ENCODE data around the gene RAC3. TPM values are rescaled to one million over a fixed set of nuclear protein-coding genes. Genes with fewer than 3 reads are reported as not detected.

The RAC3 gene
- total and polyA plus RNA-seq, 9 of the 15 experiments (the other 6 are each of a cell fraction or from before 2014, with no cell fraction given) = 0.23 to 292 (median 118) TPM

DNA sequence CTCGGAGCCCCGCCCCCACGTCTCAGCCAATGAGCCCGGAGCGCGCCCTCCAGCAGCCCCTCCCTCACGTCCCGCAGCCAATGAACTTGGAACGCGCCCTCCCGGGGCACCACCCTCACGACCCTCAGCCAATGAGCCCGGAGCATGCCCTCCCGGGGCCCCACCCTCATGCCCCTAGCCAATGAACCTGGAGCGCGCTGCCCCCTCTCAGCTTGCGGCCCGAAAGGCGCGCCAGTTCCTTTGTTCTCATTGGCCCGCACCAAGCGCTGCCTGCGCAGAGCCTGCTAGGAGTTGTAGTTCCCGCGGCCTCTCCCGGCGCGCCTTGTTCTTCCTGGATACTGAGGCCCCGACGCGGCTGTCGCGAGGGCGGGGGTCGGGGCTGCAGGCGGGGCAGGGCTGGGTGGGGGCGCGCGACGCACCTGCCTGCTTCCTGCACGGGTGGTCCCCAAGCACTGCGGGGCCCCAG lies 8.5 kb upstream of the RAC3 start, which contains the start of gene LRRC45 (continued):
- TF ChIP-seq, protein P1, sequence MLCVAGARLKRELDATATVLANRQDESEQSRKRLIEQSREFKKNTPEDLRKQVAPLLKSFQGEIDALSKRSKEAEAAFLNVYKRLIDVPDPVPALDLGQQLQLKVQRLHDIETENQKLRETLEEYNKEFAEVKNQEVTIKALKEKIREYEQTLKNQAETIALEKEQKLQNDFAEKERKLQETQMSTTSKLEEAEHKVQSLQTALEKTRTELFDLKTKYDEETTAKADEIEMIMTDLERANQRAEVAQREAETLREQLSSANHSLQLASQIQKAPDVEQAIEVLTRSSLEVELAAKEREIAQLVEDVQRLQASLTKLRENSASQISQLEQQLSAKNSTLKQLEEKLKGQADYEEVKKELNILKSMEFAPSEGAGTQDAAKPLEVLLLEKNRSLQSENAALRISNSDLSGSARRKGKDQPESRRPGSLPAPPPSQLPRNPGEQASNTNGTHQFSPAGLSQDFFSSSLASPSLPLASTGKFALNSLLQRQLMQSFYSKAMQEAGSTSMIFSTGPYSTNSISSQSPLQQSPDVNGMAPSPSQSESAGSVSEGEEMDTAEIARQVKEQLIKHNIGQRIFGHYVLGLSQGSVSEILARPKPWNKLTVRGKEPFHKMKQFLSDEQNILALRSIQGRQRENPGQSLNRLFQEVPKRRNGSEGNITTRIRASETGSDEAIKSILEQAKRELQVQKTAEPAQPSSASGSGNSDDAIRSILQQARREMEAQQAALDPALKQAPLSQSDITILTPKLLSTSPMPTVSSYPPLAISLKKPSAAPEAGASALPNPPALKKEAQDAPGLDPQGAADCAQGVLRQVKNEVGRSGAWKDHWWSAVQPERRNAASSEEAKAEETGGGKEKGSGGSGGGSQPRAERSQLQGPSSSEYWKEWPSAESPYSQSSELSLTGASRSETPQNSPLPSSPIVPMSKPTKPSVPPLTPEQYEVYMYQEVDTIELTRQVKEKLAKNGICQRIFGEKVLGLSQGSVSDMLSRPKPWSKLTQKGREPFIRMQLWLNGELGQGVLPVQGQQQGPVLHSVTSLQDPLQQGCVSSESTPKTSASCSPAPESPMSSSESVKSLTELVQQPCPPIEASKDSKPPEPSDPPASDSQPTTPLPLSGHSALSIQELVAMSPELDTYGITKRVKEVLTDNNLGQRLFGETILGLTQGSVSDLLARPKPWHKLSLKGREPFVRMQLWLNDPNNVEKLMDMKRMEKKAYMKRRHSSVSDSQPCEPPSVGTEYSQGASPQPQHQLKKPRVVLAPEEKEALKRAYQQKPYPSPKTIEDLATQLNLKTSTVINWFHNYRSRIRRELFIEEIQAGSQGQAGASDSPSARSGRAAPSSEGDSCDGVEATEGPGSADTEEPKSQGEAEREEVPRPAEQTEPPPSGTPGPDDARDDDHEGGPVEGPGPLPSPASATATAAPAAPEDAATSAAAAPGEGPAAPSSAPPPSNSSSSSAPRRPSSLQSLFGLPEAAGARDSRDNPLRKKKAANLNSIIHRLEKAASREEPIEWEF (CRISPR knock-in tag; IDR thresholded peaks at IDR 0.05) = no peak
- TF ChIP-seq HOXB6 (CRISPR knock-in tag; IDR thresholded peaks at IDR 0.05; ENCODE audit: borderline replicate concordance) = no peak
- TF ChIP-seq, protein P2, sequence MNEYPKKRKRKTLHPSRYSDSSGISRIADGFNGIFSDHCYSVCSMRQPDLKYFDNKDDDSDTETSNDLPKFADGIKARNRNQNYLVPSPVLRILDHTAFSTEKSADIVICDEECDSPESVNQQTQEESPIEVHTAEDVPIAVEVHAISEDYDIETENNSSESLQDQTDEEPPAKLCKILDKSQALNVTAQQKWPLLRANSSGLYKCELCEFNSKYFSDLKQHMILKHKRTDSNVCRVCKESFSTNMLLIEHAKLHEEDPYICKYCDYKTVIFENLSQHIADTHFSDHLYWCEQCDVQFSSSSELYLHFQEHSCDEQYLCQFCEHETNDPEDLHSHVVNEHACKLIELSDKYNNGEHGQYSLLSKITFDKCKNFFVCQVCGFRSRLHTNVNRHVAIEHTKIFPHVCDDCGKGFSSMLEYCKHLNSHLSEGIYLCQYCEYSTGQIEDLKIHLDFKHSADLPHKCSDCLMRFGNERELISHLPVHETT (CRISPR knock-in tag; conservative IDR thresholded peaks at IDR 0.05 in 1 of 2, IDR thresholded peaks at IDR 0.05 in 1 of 2) = no peak
- TF ChIP-seq NR2C2 (CRISPR knock-in tag; IDR thresholded peaks at IDR 0.05) = no peak
- peak; percentile 83 for TF ChIP-seq NR2C2 (tag; IDR thresholded peaks at IDR 0.05)
- peak; percentile 65 to 80 for TF ChIP-seq SIX5 (IDR thresholded peaks at IDR 0.05; ENCODE audit: borderline replicate concordance in 1 of 2, insufficient read depth in 1 of 2, low read depth in 1 of 2, low read length in 2 of 2)
- TF ChIP-seq, protein P3, sequence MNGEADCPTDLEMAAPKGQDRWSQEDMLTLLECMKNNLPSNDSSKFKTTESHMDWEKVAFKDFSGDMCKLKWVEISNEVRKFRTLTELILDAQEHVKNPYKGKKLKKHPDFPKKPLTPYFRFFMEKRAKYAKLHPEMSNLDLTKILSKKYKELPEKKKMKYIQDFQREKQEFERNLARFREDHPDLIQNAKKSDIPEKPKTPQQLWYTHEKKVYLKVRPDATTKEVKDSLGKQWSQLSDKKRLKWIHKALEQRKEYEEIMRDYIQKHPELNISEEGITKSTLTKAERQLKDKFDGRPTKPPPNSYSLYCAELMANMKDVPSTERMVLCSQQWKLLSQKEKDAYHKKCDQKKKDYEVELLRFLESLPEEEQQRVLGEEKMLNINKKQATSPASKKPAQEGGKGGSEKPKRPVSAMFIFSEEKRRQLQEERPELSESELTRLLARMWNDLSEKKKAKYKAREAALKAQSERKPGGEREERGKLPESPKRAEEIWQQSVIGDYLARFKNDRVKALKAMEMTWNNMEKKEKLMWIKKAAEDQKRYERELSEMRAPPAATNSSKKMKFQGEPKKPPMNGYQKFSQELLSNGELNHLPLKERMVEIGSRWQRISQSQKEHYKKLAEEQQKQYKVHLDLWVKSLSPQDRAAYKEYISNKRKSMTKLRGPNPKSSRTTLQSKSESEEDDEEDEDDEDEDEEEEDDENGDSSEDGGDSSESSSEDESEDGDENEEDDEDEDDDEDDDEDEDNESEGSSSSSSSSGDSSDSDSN (IDR thresholded peaks at IDR 0.05; ENCODE audit: borderline replicate concordance in 1 of 2, low read depth in 2 of 2, low read length in 2 of 2) = no peak
- TF ChIP-seq, protein P4, sequence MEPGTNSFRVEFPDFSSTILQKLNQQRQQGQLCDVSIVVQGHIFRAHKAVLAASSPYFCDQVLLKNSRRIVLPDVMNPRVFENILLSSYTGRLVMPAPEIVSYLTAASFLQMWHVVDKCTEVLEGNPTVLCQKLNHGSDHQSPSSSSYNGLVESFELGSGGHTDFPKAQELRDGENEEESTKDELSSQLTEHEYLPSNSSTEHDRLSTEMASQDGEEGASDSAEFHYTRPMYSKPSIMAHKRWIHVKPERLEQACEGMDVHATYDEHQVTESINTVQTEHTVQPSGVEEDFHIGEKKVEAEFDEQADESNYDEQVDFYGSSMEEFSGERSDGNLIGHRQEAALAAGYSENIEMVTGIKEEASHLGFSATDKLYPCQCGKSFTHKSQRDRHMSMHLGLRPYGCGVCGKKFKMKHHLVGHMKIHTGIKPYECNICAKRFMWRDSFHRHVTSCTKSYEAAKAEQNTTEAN (CRISPR knock-in tag; IDR thresholded peaks at IDR 0.05) = no peak
- TF ChIP-seq, protein P5, sequence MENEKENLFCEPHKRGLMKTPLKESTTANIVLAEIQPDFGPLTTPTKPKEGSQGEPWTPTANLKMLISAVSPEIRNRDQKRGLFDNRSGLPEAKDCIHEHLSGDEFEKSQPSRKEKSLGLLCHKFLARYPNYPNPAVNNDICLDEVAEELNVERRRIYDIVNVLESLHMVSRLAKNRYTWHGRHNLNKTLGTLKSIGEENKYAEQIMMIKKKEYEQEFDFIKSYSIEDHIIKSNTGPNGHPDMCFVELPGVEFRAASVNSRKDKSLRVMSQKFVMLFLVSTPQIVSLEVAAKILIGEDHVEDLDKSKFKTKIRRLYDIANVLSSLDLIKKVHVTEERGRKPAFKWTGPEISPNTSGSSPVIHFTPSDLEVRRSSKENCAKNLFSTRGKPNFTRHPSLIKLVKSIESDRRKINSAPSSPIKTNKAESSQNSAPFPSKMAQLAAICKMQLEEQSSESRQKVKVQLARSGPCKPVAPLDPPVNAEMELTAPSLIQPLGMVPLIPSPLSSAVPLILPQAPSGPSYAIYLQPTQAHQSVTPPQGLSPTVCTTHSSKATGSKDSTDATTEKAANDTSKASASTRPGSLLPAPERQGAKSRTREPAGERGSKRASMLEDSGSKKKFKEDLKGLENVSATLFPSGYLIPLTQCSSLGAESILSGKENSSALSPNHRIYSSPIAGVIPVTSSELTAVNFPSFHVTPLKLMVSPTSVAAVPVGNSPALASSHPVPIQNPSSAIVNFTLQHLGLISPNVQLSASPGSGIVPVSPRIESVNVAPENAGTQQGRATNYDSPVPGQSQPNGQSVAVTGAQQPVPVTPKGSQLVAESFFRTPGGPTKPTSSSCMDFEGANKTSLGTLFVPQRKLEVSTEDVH (IDR thresholded peaks at IDR 0.05; ENCODE audit: low read depth, partially characterized antibody) = peak; percentile 42
- no peak for TF ChIP-seq ZNF146 (CRISPR knock-in tag; IDR thresholded peaks at IDR 0.05; ENCODE audit: unreplicated experiment)
- TF ChIP-seq SLC30A9 (CRISPR knock-in tag; IDR thresholded peaks at IDR 0.05) = no peak
- TF ChIP-seq RBM34 (IDR thresholded peaks at IDR 0.05; ENCODE audit: borderline replicate concordance, insufficient read depth, low read length) = no peak
- no peak for TF ChIP-seq CBX5 (IDR thresholded peaks at IDR 0.05; ENCODE audit: borderline replicate concordance, low read depth)

Measured in K562 (cell line).